H9 (cell line): Measurements from ENCODE around the gene IMPA2. TPM values are rescaled to one million over a fixed set of nuclear protein-coding genes. Genes with fewer than 3 reads are reported as not detected.

ENCODE experiments used
- DNase-seq: peaks from one replicate; pipeline ENCODE4 v3.0.0-alpha.2; 2017
- H2AFZ ChIP-seq: one replicate; pipeline ENCODE4 v1.6.1; 2013; ENCODE audit warnings: mild to moderate bottlenecking, low read length, control low read depth, moderate library complexity
- H2AK5ac ChIP-seq: 2 replicates; pipeline ENCODE4 v1.6.1; 2013; ENCODE audit warnings: low read length, control low read depth, mixed read lengths; ENCODE audit not compliant: insufficient read length
- H2BK120ac ChIP-seq: one replicate; pipeline ENCODE4 v1.6.1; 2013; ENCODE audit warnings: low read depth, mild to moderate bottlenecking, low read length, control low read depth, inconsistent platforms; ENCODE audit not compliant: poor library complexity, severe bottlenecking
- H2BK12ac ChIP-seq: 2 replicates; pipeline ENCODE4 v1.6.1; 2013; ENCODE audit warnings: low read length, control low read depth, mixed read lengths, low read depth; ENCODE audit not compliant: insufficient read length
- H2BK15ac ChIP-seq: 2 replicates; pipeline ENCODE4 v1.6.1; 2013; ENCODE audit warnings: low read depth, low read length, control low read depth
- H2BK20ac ChIP-seq: one replicate; pipeline ENCODE4 v1.6.1; 2013; ENCODE audit warnings: low read depth, mild to moderate bottlenecking, low read length, control low read depth, inconsistent platforms; ENCODE audit not compliant: poor library complexity, severe bottlenecking
- H2BK5ac ChIP-seq: 2 replicates; pipeline ENCODE4 v1.6.1; 2013; ENCODE audit warnings: low read length, control low read depth, mixed read lengths; ENCODE audit not compliant: insufficient read length
- H3K14ac ChIP-seq: 2 replicates; pipeline ENCODE4 v1.6.1; 2013; ENCODE audit warnings: low read length, control low read depth; ENCODE audit not compliant: insufficient read depth
- H3K18ac ChIP-seq: 2 replicates; pipeline ENCODE4 v1.6.1; 2013; ENCODE audit warnings: low read depth, mild to moderate bottlenecking, mixed read lengths, low read length, control low read depth; ENCODE audit not compliant: insufficient read length
- H3K23ac ChIP-seq: 2 replicates; pipeline ENCODE4 v1.6.1; 2013; ENCODE audit warnings: low read length, control low read depth, mixed read lengths, low read depth; ENCODE audit not compliant: insufficient read length
- H3K23me2 ChIP-seq: 2 replicates; pipeline ENCODE4 v1.6.1; 2013; ENCODE audit warnings: low read depth, mild to moderate bottlenecking, mixed read lengths, low read length, control low read depth; ENCODE audit not compliant: insufficient read length, poor library complexity, severe bottlenecking
- H3K27ac ChIP-seq: 2 replicates; pipeline ENCODE4 v1.5.1; 2013; ENCODE audit warnings: low read length, control low read depth, mixed read lengths, low read depth; ENCODE audit not compliant: insufficient read length
- H3K27me3 ChIP-seq: 2 replicates; pipeline ENCODE4 v1.6.1; 2013; ENCODE audit warnings: low read length, control low read depth, inconsistent platforms; ENCODE audit not compliant: insufficient read depth
- H3K4ac ChIP-seq: 2 replicates; pipeline ENCODE4 v1.6.1; 2013; ENCODE audit warnings: low read depth, mild to moderate bottlenecking, control low read depth, inconsistent platforms, low read length, moderate library complexity
- H3K4me1 ChIP-seq: 2 replicates; pipeline ENCODE4 v1.6.1; 2013; ENCODE audit warnings: low read length, control low read depth, inconsistent platforms; ENCODE audit not compliant: insufficient read depth
- H3K4me2 ChIP-seq: 2 replicates; pipeline ENCODE4 v1.6.1; 2013; ENCODE audit warnings: low read length, control low read depth, mixed read lengths; ENCODE audit not compliant: insufficient read length, insufficient read depth
- H3K56ac ChIP-seq: 2 replicates; pipeline ENCODE4 v1.6.1; 2013; ENCODE audit warnings: low read depth, mild to moderate bottlenecking, mixed read lengths, low read length, control low read depth; ENCODE audit not compliant: insufficient read length
- H3K79me1 ChIP-seq: 2 replicates; pipeline ENCODE4 v1.6.1; 2013; ENCODE audit warnings: low read depth, mild to moderate bottlenecking, moderate library complexity, low read length, control low read depth, inconsistent platforms; ENCODE audit not compliant: insufficient read depth, poor library complexity, severe bottlenecking
- H3K79me2 ChIP-seq: 2 replicates; pipeline ENCODE4 v1.6.1; 2013; ENCODE audit warnings: low read length, control low read depth, inconsistent platforms; ENCODE audit not compliant: insufficient read depth
- H3K9ac ChIP-seq: 2 replicates; pipeline ENCODE4 v1.6.1; 2013; ENCODE audit warnings: low read length, control low read depth, mixed read lengths; ENCODE audit not compliant: insufficient read length; ENCODE audit errors: extremely low read depth
- H3K9me3 ChIP-seq: one replicate; pipeline ENCODE4 v1.6.1; 2013; ENCODE audit warnings: low read depth, low read length, inconsistent platforms; ENCODE audit not compliant: control insufficient read depth
- H3T11ph ChIP-seq: one replicate; pipeline ENCODE4 v1.6.1; 2013; ENCODE audit warnings: mild to moderate bottlenecking, low read length, control low read depth, inconsistent platforms
- H4K20me1 ChIP-seq: one replicate; pipeline ENCODE4 v1.6.1; 2013; ENCODE audit not compliant: control insufficient read depth, insufficient read length, insufficient read depth
- H4K5ac ChIP-seq: 2 replicates; pipeline ENCODE4 v1.6.1; 2013; ENCODE audit warnings: low read depth, mild to moderate bottlenecking, mixed read lengths, low read length, control low read depth; ENCODE audit not compliant: insufficient read length
- H4K8ac ChIP-seq: replicated peaks from 2 replicates; pipeline ENCODE4 v1.6.1; 2013; ENCODE audit warnings: low read length, control low read depth, mixed read lengths, low read depth; ENCODE audit not compliant: insufficient read length
- H4K91ac ChIP-seq: 2 replicates; pipeline ENCODE4 v1.6.1; 2013; ENCODE audit warnings: low read depth, mild to moderate bottlenecking, moderate library complexity, mixed read lengths, low read length, control low read depth; ENCODE audit not compliant: insufficient read length
- H3K27ac Mint-ChIP-seq, 3 experiments: 2 replicates in 2 of 3; 3 replicates in 1 of 3; pipeline ENCODE4 v1.8.0; 2020 to 2021; ENCODE audit warnings: mixed read lengths in 3 of 3, mild to moderate bottlenecking in 1 of 3, moderate library complexity in 1 of 3
- H3K27me3 Mint-ChIP-seq: 2 replicates; pipeline ENCODE4 v1.8.0; 2021; ENCODE audit warnings: low read depth, mild to moderate bottlenecking, moderate library complexity, mixed read lengths
- H3K36me3 Mint-ChIP-seq, 3 experiments: 2 replicates in 2 of 3; 3 replicates in 1 of 3; pipeline ENCODE4 v1.8.0; 2020 to 2021; ENCODE audit warnings: low read depth in 3 of 3, mixed read lengths in 3 of 3; ENCODE audit not compliant: insufficient read depth in 1 of 3
- H3K4me1 Mint-ChIP-seq, 2 experiments: 2 replicates each; pipeline ENCODE4 v1.8.0; 2020; ENCODE audit warnings: mixed read lengths in 2 of 2
- H3K4me3 Mint-ChIP-seq, 2 experiments: 2 replicates in 1 of 2; 3 replicates in 1 of 2; pipeline ENCODE4 v1.8.0; 2020 to 2021; ENCODE audit warnings: mild to moderate bottlenecking in 2 of 2, mixed read lengths in 2 of 2, moderate library complexity in 1 of 2
- H3K9me3 Mint-ChIP-seq, 2 experiments: 2 replicates in 1 of 2; 3 replicates in 1 of 2; pipeline ENCODE4 v1.8.0; 2020; ENCODE audit warnings: mild to moderate bottlenecking in 2 of 2, mixed read lengths in 2 of 2, moderate library complexity in 1 of 2
- WGBS: extraction: QIAGEN DNeasy Blood & Tissue Kit; methylation state at CpG from one replicate; pipeline ENCODE4 v1.1.7; 2013; ENCODE audit warnings: missing lambda C conversion rate, low lambda C conversion rate, mixed read lengths; ENCODE audit not compliant: insufficient read length; ENCODE audit errors: extremely low coverage; 5-methylcytosine and 5-hydroxymethylcytosine counted together
- total RNA-seq: library from RNA; stranded (reverse); gene quantifications from 2 replicates; pipeline ENCODE4 v1.2.1, GENCODE V29; 2021
- TF ChIP-seq, protein P1 (sequence below): fragments of 200-600 bp; sonication (generic); conservative IDR thresholded peaks from 3 replicates; pipeline ENCODE4 v1.8.0; 2021; ENCODE audit warnings: antibody characterized with exemption, mild to moderate bottlenecking

Gene IMPA2
- total RNA-seq, 1 experiment from 2014 or later, result 73.8 TPM

DNA sequence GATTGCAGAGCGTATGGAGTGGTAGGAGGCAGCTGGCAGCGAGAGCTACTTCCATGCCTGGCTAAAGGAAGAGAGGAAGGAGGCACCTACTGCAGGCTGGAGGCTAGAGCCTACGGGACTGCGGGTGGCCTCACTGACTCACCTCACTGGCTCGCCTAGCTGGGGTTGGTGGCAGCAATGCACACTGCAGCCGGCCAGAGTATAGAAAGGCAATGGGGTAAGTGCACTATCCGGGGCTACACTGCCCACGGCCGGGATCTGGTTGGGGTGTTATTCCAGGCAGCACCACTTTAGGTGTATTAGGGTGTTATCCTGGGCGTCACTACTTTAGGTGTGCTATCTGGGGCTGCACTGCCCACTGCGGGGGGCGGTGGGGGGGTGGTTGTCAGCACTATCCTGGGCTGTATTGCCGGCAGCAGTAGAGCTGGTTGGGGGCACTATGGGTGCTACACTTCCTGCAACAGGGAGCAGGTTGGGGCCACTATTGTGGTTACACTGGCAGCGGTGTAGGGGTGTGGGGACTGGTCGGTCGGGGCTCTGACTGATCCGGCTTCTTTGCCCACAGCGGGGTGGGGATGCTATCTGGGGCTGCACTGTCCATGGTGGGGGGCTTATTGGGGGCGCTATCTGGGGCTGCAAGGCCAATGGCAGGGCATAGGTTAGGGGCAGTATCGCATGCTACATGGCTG lies 79.0 kb downstream of the IMPA2 start:
- no peaks in the 10 kb centered on the region for H3K9me3 ChIP-seq
- H3K9ac ChIP-seq, result no peak overlapping the region
- H2AFZ ChIP-seq, result no peak overlapping the region
- Mint-ChIP-seq H3K4me1 (no peaks in the 10 kb centered on the region), H3K4me3 (no peak overlapping the region), H3K27ac (no peak overlapping the region), H3K36me3 (no peaks in the 10 kb centered on the region), H3K9me3 (no peaks in the 10 kb centered on the region; a peak in 2 of 5 replicates), H3K27me3 (no peaks in the 10 kb centered on the region; the same call in 1 of the 2 replicates)
- DNase-seq, result no peak
- H3K4me2 ChIP-seq, result no peak overlapping the region
- no peak overlapping the region for H4K5ac ChIP-seq
- no peak overlapping the region for H2BK120ac ChIP-seq
- H3K4me1 ChIP-seq, result no peaks in the 10 kb centered on the region
- no peak overlapping the region for H3K4ac ChIP-seq
- WGBS, result no CpG with 5 or more reads among the region's 20 CpGs
- no peak overlapping the region for H2BK15ac ChIP-seq
- no peak overlapping the region for H3T11ph ChIP-seq
- TF ChIP-seq, protein P1, sequence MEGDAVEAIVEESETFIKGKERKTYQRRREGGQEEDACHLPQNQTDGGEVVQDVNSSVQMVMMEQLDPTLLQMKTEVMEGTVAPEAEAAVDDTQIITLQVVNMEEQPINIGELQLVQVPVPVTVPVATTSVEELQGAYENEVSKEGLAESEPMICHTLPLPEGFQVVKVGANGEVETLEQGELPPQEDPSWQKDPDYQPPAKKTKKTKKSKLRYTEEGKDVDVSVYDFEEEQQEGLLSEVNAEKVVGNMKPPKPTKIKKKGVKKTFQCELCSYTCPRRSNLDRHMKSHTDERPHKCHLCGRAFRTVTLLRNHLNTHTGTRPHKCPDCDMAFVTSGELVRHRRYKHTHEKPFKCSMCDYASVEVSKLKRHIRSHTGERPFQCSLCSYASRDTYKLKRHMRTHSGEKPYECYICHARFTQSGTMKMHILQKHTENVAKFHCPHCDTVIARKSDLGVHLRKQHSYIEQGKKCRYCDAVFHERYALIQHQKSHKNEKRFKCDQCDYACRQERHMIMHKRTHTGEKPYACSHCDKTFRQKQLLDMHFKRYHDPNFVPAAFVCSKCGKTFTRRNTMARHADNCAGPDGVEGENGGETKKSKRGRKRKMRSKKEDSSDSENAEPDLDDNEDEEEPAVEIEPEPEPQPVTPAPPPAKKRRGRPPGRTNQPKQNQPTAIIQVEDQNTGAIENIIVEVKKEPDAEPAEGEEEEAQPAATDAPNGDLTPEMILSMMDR, result no peak
- H3K56ac ChIP-seq, result no peak overlapping the region
- no peak overlapping the region for H2BK20ac ChIP-seq
- no peak overlapping the region for H2BK12ac ChIP-seq
- no peak overlapping the region for H2BK5ac ChIP-seq
- H3K14ac ChIP-seq, result no peak overlapping the region
- no peak overlapping the region for H3K27ac ChIP-seq
- H3K18ac ChIP-seq, result no peak overlapping the region
- H4K20me1 ChIP-seq, result no peaks in the 10 kb centered on the region
- no peak overlapping the region for H2AK5ac ChIP-seq
- H3K79me1 ChIP-seq, result no peaks in the 10 kb centered on the region
- H3K23ac ChIP-seq, result no peak overlapping the region
- no peaks in the 10 kb centered on the region for H3K23me2 ChIP-seq
- no peak overlapping the region for H4K91ac ChIP-seq
- H4K8ac ChIP-seq, result no peak overlapping the region
- H3K79me2 ChIP-seq, result no peaks in the 10 kb centered on the region
- no peaks in the 10 kb centered on the region for H3K27me3 ChIP-seq
